GM19239 (cell line): ENCODE data around the gene EXD3.

Experiments used
- DNase-seq: peaks from one replicate; pipeline ENCODE4 v3.0.0; 2011; ENCODE audit warnings: low spot score; ENCODE audit not compliant: insufficient read length
- FAIRE-seq: peaks from 2 replicates; lab custom pipeline; 2011; peaks lifted over from hg19 to GRCh38; lab: Jason Lieb, UNC

The EXD3 gene

GRCh38 chr9:137293094-137293481, 129.9 kb downstream of the EXD3 start:
- DNase-seq (no peak), FAIRE-seq (no peak)

GRCh38 chr9:137286975-137287383, 136.0 kb downstream of the EXD3 start:
- DNase-seq = no peak
- no peak for FAIRE-seq

- FAIRE-seq (no peak), DNase-seq (no peak)
Observed at GRCh38 chr9:137281345-137282116, 141.4 kb downstream of the EXD3 start.

GRCh38 chr9:137280474-137281344, 142.3 kb downstream of the EXD3 start:
- no peak for FAIRE-seq

GRCh38 chr9:137279741-137280473, 143.1 kb downstream of the EXD3 start:
- no peak for FAIRE-seq
- DNase-seq = no peak

More at GRCh38 chr9:137280474-137281344, 142.3 kb downstream of the EXD3 start:
- DNase-seq = no peak

GRCh38 chr9:137278721-137279711, 143.9 kb downstream of the EXD3 start:
- DNase-seq (no peak), FAIRE-seq (no peak)

DNA sequence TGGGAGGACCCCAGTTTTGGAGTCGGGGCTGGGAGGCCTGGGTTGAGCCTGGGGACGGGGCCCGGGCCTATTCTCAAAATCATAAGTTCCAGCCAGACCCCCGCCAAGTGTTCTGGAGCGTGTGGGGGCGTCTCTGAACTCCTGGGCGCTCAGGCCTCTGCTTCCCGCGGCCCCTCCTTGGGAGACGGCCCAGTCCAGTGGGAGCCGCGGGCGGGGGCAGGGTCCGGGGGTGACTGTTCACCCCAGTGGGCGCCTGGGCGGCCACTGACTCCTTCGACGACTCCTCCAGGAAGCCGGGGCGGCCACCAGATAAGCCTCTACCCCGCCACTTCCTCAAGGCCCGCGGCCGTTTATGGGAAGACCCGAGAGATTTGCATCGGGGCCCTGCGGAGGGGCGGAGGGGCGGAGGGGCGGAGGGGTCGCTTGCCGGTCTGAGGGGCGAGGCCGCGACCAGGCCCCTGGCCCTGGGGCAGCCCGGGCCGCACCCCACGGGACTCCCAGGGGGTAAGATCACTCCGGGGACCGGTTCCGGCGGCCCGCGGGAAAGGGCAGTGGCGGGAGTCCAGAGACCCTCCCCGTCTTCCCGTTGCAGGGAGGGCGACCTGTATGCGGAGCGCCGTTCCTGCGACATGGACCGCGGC, 144.8 kb downstream of the EXD3 start:
- FAIRE-seq (no peak), DNase-seq (no peak)

GRCh38 chr9:137277329-137278041, 145.5 kb downstream of the EXD3 start, which contains the start of gene TOR4A:
TOR4A (plus strand) TSS chr9:137277726; CDS start chr9:137278690, 964 bp downstream.
- peak; percentile 99 for DNase-seq
- FAIRE-seq = peak; percentile 96

DNA sequence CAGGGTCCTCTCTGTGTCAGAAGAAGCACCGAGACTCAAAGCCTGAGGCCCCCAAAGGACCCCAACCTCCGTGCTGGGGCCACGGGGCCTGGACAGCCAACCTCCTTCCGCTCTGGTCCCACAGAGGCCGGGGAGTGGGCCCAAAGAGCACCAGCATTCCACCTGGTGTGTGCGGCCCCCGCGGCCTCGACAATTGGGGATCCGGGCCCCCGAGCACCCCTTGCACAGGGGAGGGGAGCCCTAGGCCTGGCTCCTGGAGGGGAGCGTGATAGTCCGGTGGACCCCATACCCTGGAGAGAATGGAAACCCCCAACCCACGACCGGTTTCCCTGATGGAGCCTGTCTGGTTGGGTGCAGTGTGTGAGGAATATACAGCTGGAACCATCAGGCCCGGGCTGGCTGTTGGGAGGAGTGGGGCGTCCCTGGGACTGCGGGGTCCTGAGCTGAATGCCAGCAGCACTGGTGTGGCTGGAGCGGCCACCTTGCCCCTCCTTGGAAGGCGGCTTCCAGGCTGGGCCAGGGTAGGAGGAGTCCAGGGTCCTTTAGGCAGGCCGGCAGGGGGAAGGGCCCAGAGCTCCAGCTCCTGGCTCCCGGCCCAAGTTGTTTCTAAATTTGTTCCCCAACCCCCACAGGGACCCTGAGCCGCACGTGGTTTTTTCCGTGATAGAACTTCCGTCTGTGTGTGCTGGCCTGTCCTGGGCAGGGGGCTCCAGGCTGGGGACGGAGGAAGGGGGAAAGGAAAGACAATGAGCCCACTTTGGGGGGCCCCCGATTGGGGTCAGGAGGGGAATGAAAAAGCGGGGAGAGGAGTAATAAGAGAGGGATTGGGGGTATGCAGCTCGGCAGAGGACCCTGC, 146.3 kb downstream of the EXD3 start:
- no peak for DNase-seq
- FAIRE-seq = peak; percentile 78

GRCh38 chr9:137275588-137276472, 147.1 kb downstream of the EXD3 start:
- FAIRE-seq = no peak
- no peak for DNase-seq

DNA sequence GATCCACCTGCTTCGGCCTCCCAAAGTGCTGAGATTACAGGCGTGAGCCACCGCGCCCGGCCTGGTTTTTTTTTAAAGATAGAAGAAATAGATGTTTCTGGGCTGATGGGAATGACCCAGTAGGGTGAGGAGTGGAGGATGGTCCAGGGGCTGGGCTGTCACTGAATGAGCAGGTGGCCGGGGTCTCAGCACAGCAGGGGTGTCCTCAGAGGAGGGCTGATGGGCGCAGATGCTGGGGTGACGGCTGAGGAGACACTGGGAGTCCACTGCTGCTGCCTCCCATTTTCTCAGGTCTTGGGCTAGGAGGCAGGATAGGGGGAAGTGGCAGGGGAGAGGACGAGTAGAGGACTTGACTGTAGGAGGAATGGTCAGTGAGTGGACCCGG, 147.8 kb downstream of the EXD3 start:
- FAIRE-seq = no peak
- DNase-seq = no peak

- no peak for FAIRE-seq
- DNase-seq = no peak
Observed at GRCh38 chr9:137273611-137274320, 149.2 kb downstream of the EXD3 start.

DNA sequence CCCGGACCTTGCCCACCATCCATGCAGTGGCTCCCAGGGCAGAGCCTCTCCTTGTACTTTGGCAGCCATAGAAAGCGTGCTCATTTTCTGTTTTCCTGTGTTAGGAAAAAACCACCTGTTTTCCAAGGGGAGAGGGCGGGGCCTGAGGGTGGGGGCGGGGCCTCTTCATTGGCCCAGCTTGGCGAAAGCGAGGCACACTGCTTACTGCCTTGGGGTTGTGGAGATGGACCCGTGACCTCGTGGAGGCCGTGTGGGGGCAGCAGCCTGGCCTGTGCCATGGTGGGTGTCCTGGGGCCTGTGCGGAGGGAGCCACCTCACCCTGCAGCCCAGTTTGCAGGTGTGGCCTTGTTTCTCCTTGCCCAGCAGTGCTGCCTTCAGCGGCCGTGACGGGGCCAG, 149.9 kb downstream of the EXD3 start:
- FAIRE-seq = no peak
- no peak for DNase-seq

- FAIRE-seq (no peak), DNase-seq (no peak)
Observed at GRCh38 chr9:137272241-137273094, 150.5 kb downstream of the EXD3 start.

DNA sequence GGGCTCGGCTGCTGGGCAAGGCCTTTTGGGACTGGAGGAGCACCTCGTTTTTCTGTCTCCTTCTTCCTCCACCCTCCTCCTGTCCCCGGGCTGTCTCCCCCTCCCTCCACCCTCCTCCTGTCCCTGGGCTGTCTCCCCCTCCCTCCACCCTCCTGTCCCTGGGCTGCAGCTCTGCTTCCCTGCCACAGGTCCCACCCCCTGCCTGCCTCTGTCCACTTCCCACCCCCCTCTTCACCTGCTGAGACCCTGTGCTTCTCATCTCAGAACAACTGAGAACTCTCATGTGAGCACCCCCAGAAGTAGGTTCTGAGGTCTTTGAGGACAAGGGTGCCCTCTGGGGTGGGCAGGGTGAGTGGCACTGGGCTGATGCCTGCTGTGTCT, 151.3 kb downstream of the EXD3 start:
- DNase-seq (no peak), FAIRE-seq (no peak)
